ENCODE data around the gene ABCG1.

ABCG1 gene

GRCh38 chr21:42215942-42216725 is 2.8 kb upstream of the ABCG1 start:
- DNase-seq, result no peak

GRCh38 chr21:42216726-42217572 is 2.0 kb upstream of the ABCG1 start:
- no peak for DNase-seq

GRCh38 chr21:42219606-42220137 is 732 bp downstream of the ABCG1 start:
- peak; percentile 25 for DNase-seq

GRCh38 chr21:42220138-42220701 is 1.3 kb downstream of the ABCG1 start:
- peak; percentile 61 for DNase-seq

- DNase-seq, result no peak
Observed at GRCh38 chr21:42221581-42222345, 2.8 kb downstream of the ABCG1 start.

- no peak for DNase-seq
Observed at GRCh38 chr21:42222386-42222785, 3.4 kb downstream of the ABCG1 start.

GRCh38 chr21:42222821-42223390 is 4.0 kb downstream of the ABCG1 start:
- DNase-seq, result no peak

GRCh38 chr21:42223826-42224575 is 5.1 kb downstream of the ABCG1 start:
- no peak for DNase-seq

- DNase-seq, result no peak
Observed at GRCh38 chr21:42225042-42225441, 6.1 kb downstream of the ABCG1 start.

- no peak for DNase-seq
Observed at GRCh38 chr21:42225571-42226155, 6.7 kb downstream of the ABCG1 start.

GRCh38 chr21:42226626-42227025 is 7.7 kb downstream of the ABCG1 start:
- DNase-seq, result no peak

- peak; percentile 22 for DNase-seq
Observed at GRCh38 chr21:42227909-42228708, 9.2 kb downstream of the ABCG1 start.

GRCh38 chr21:42228709-42229220 is 9.8 kb downstream of the ABCG1 start:
- no peak for DNase-seq

GRCh38 chr21:42229676-42230075 is 10.7 kb downstream of the ABCG1 start:
- DNase-seq, result no peak

GRCh38 chr21:42230178-42230577 is 11.2 kb downstream of the ABCG1 start:
- DNase-seq, result no peak

GRCh38 chr21:42230636-42231035 is 11.7 kb downstream of the ABCG1 start:
- no peak for DNase-seq

GRCh38 chr21:42231756-42232155 is 12.8 kb downstream of the ABCG1 start:
- no peak for DNase-seq

- DNase-seq, result no peak
Observed at GRCh38 chr21:42232176-42232825, 13.4 kb downstream of the ABCG1 start.

Data from KG1 (cell line).